HCT116 (cell line): ENCODE results near the gene CLEC20A. TPM values are rescaled to one million over a fixed set of nuclear protein-coding genes. Genes with fewer than 3 reads are reported as not detected.

Experiments used
- ATAC-seq: fragments of 200-7000 bp; cut with Tn5 transposase; 2 replicates; pipeline ENCODE4 v1.9.1; 2020; ENCODE audit warnings: mild to moderate bottlenecking, moderate library complexity
- BruUV-seq: library from RNA; stranded (reverse); fragments of 400-500 nt; replicated peaks from 2 replicates; lab custom pipeline; 2021; lab: Mats Ljungman, UMichigan
- CTCF ChIA-PET: fragments of 300-600 bp; sonication (Branson Sonifier 250); formaldehyde crosslinking; loops from one replicate; lab custom pipeline; 2021; ENCODE audit warnings: antibody characterized with exemption; lab: Charles Lee
- POLR2A ChIA-PET: fragments of 300-600, 350-600 bp; sonication (Branson Sonifier 250); formaldehyde crosslinking; loops from one replicate; lab custom pipeline; 2021; ENCODE audit warnings: antibody characterized with exemption; lab: Charles Lee
- RAD21 ChIA-PET, 2 experiments: fragments of 300-600 bp; sonication (Branson Sonifier 250); formaldehyde crosslinking; loops; one replicate each; lab custom pipeline; 2023; ENCODE audit warnings: low total read pairs in 2 of 2; ENCODE audit not compliant: uncharacterized antibody in 2 of 2, unreplicated experiment in 2 of 2, low non-redundant PET in 1 of 2; lab: Charles Lee
- DNase-seq: peaks from one replicate; pipeline ENCODE4 v3.0.0-alpha.2; 2010; ENCODE audit warnings: low read depth, low spot score
- H2AFZ ChIP-seq: fragments of 200-600 bp; shearing (Covaris generic), sonication (generic); 2 replicates; pipeline ENCODE4 v1.6.1; 2017; ENCODE audit warnings: low read depth, mixed run types, mixed read lengths, antibody characterized with exemption, low read length; ENCODE audit not compliant: poor library complexity, severe bottlenecking
- H3K27ac ChIP-seq: 2 replicates; pipeline ENCODE4 v1.5.1; 2012; ENCODE audit warnings: low read depth, low read length
- H3K27me3 ChIP-seq: fragments of 200-600 bp; sonication (generic); 2 replicates; pipeline ENCODE4 v1.6.1; 2016; ENCODE audit warnings: mixed run types, low read length, mixed read lengths; ENCODE audit not compliant: insufficient read depth
- H3K36me3 ChIP-seq, 2 experiments: fragments of 200-500 bp in 1 of 2; fragments of 200-600 bp in 1 of 2; sonication (Bioruptor generic) in 1 of 2; sonication (generic) in 1 of 2; 2 replicates each; pipeline versions ENCODE4 v1.5.1 to v1.6.1; 2014 to 2016; ENCODE audit warnings: low read length in 2 of 2, inconsistent platforms in 1 of 2, mixed read lengths in 1 of 2, mixed run types in 1 of 2; ENCODE audit not compliant: insufficient read depth in 2 of 2, control insufficient read depth in 1 of 2
- H3K4me1 ChIP-seq, 2 experiments: fragments of 200-600 bp in 1 of 2; sonication (generic) in 1 of 2; 2 replicates each; pipeline versions ENCODE4 v1.5.1 to v1.6.1; 2012 to 2017; ENCODE audit warnings: low read length in 2 of 2, inconsistent platforms in 1 of 2, mild to moderate bottlenecking in 1 of 2, mixed read lengths in 1 of 2, mixed run types in 1 of 2, moderate library complexity in 1 of 2; ENCODE audit not compliant: insufficient read depth in 2 of 2, control insufficient read depth in 1 of 2
- H3K4me2 ChIP-seq: fragments of 200-600 bp; sonication (generic); 2 replicates; pipeline ENCODE4 v1.6.1; 2017; ENCODE audit warnings: mixed run types, low read length, mixed read lengths
- H3K4me3 ChIP-seq, 2 experiments: fragments of 200-600 bp in 1 of 2; sonication (generic) in 1 of 2; replicated peaks in 1 of 2; 2 replicates each; pipeline ENCODE4 v1.5.1; 2011 to 2016; ENCODE audit warnings: low read length in 2 of 2, control low read depth in 1 of 2, low read depth in 1 of 2, mild to moderate bottlenecking in 1 of 2, mixed read lengths in 1 of 2, mixed run types in 1 of 2
- H3K79me2 ChIP-seq: fragments of 200-600 bp; sonication (generic); 2 replicates; pipeline ENCODE4 v1.6.1; 2017; ENCODE audit warnings: mild to moderate bottlenecking, mixed run types, low read length, moderate library complexity, mixed read lengths; ENCODE audit not compliant: insufficient read depth
- H3K9ac ChIP-seq: fragments of 200-600 bp; sonication (generic); 2 replicates; pipeline ENCODE4 v1.6.1; 2016; ENCODE audit warnings: low read length, mixed read lengths
- H3K9me2 ChIP-seq: fragments of 200-600 bp; sonication (generic), shearing (Covaris generic); 2 replicates; pipeline ENCODE4 v1.6.1; 2017; ENCODE audit warnings: mixed run types, mild to moderate bottlenecking, moderate library complexity; ENCODE audit not compliant: insufficient read depth
- H3K9me3 ChIP-seq, 2 experiments: fragments of 200-500 bp in 1 of 2; fragments of 200-600 bp in 1 of 2; sonication (Bioruptor generic) in 1 of 2; sonication (generic) in 1 of 2; 2 replicates each; pipeline ENCODE4 v1.6.1; 2014 to 2017; ENCODE audit warnings: low read length in 2 of 2, mixed read lengths in 2 of 2, inconsistent platforms in 1 of 2, low read depth in 1 of 2, mild to moderate bottlenecking in 1 of 2, mixed run types in 1 of 2, moderate library complexity in 1 of 2; ENCODE audit not compliant: control insufficient read depth in 1 of 2, insufficient read depth in 1 of 2
- H4K20me1 ChIP-seq: fragments of 200-600 bp; sonication (generic), shearing (Covaris generic); 2 replicates; pipeline ENCODE4 v1.6.1; 2017; ENCODE audit warnings: mixed run types, mild to moderate bottlenecking, moderate library complexity; ENCODE audit not compliant: insufficient read depth
- CBX3 ChIP-seq: IDR thresholded peaks from 2 replicates; pipeline ENCODE4 v1.6.1; 2012; ENCODE audit warnings: low read depth
- SP1 ChIP-seq: IDR thresholded peaks from 2 replicates; pipeline ENCODE4 v1.6.1; 2012; ENCODE audit warnings: low read depth
- SRF ChIP-seq: IDR thresholded peaks from 2 replicates; pipeline ENCODE4 v1.6.1; 2012; ENCODE audit warnings: low read depth
- intact Hi-C: fragments of 100-400 bp; cut with micrococcal nuclease; formaldehyde crosslinking; loops from 2 replicates; pipeline ENCODE4 v1.10.0; 2022
- total RNA-seq: library from RNA; stranded (reverse); gene quantifications from one replicate; pipeline ENCODE4 v1.2.1, GENCODE V29; 2021; ENCODE audit not compliant: unreplicated experiment
- TF ChIP-seq, protein P1 (sequence below), 3 experiments: fragments of 200-600 bp in 1 of 3; sonication (generic) in 1 of 3; IDR thresholded peaks in 2 of 3; conservative IDR thresholded peaks in 1 of 3; 2 replicates each; pipeline ENCODE4 v1.5.1; 2012 to 2017; ENCODE audit warnings: low read depth in 2 of 3, low read length in 2 of 3, antibody characterized with exemption in 1 of 3, borderline replicate concordance in 1 of 3, control low read depth in 1 of 3, mild to moderate bottlenecking in 1 of 3, mixed read lengths in 1 of 3, mixed run types in 1 of 3, moderate library complexity in 1 of 3; ENCODE audit not compliant: insufficient read depth in 1 of 3
- TF ChIP-seq, protein P2 (sequence below): IDR thresholded peaks from 2 replicates; pipeline ENCODE4 v1.6.1; 2011; ENCODE audit warnings: mild to moderate bottlenecking, low read length, moderate library complexity; ENCODE audit not compliant: insufficient replicate concordance; ENCODE audit errors: extremely low read depth

The CLEC20A gene
- total RNA-seq, 1 experiment from 2014 or later, result not detected

DNA sequence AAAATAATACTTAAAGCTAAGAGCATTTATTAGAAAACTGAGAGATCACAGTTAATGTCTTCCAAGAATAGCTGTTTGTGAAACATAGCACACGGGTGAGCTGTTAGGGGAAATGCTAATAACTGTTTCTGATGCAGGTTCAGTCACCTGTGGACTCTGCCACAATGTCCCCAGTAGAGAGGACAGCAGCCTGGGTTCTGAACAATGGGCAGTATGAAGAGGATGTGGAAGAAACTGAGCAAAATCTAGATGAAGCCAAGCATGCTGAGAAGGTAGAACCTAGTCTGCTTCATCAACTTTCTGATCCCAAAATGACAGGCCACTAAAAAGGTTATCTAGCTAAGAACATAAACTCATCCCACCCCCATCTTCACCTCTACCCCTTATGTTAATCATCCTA is 32.6 kb downstream of the CLEC20A start:
- no peaks in the 10 kb centered on the region for H3K79me2 ChIP-seq
- no peak overlapping the region for H2AFZ ChIP-seq
- no TSS peak for BruUV-seq
- no peak overlapping the region for H3K27ac ChIP-seq
- no peak overlapping the region for H3K4me2 ChIP-seq
- H3K4me3 ChIP-seq, result no peak overlapping the region
- ChIA-PET POLR2A (no interaction called here), RAD21 (no interaction called here)
- no peaks in the 10 kb centered on the region for H3K27me3 ChIP-seq
- no peaks in the 10 kb centered on the region for H3K9me3 ChIP-seq
- no peaks in the 10 kb centered on the region for H4K20me1 ChIP-seq
- intact Hi-C loops, result no loop called here
- TF ChIP-seq SP1 (no peak), CBX3 (no peak), SRF (no peak)
- TF ChIP-seq, protein P1, sequence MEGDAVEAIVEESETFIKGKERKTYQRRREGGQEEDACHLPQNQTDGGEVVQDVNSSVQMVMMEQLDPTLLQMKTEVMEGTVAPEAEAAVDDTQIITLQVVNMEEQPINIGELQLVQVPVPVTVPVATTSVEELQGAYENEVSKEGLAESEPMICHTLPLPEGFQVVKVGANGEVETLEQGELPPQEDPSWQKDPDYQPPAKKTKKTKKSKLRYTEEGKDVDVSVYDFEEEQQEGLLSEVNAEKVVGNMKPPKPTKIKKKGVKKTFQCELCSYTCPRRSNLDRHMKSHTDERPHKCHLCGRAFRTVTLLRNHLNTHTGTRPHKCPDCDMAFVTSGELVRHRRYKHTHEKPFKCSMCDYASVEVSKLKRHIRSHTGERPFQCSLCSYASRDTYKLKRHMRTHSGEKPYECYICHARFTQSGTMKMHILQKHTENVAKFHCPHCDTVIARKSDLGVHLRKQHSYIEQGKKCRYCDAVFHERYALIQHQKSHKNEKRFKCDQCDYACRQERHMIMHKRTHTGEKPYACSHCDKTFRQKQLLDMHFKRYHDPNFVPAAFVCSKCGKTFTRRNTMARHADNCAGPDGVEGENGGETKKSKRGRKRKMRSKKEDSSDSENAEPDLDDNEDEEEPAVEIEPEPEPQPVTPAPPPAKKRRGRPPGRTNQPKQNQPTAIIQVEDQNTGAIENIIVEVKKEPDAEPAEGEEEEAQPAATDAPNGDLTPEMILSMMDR (IDR thresholded peaks at IDR 0.05 in 2 of 3, conservative IDR thresholded peaks at IDR 0.05 in 1 of 3; ENCODE audit: borderline replicate concordance in 1 of 3, insufficient read depth in 1 of 3, low read depth in 2 of 3, low read length in 2 of 3), result no peak
- TF ChIP-seq, protein P2, sequence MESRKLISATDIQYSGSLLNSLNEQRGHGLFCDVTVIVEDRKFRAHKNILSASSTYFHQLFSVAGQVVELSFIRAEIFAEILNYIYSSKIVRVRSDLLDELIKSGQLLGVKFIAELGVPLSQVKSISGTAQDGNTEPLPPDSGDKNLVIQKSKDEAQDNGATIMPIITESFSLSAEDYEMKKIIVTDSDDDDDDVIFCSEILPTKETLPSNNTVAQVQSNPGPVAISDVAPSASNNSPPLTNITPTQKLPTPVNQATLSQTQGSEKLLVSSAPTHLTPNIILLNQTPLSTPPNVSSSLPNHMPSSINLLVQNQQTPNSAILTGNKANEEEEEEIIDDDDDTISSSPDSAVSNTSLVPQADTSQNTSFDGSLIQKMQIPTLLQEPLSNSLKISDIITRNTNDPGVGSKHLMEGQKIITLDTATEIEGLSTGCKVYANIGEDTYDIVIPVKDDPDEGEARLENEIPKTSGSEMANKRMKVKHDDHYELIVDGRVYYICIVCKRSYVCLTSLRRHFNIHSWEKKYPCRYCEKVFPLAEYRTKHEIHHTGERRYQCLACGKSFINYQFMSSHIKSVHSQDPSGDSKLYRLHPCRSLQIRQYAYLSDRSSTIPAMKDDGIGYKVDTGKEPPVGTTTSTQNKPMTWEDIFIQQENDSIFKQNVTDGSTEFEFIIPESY, result no peak
- TF ChIP-seq, all 23 proteins: peak for 0
- Histone ChIP-seq H3K36me3 (no peaks in the 10 kb centered on the region; a peak in 1 of 4 replicates), H3K9me2 (no peaks in the 10 kb centered on the region), H3K4me1 (no peaks in the 10 kb centered on the region), H3K9ac (no peak overlapping the region)
- ATAC-seq (no peak), DNase-seq (no peak)
- CTCF ChIA-PET, result no interaction called here
